ENCODE measurements around the gene HSPD1.
"Not testable (repeated sequence)": the region's sequence is repeated elsewhere in the genome, so short reads cannot be mapped to it uniquely, and the experiment has no call there.

Gene HSPD1

DNA sequence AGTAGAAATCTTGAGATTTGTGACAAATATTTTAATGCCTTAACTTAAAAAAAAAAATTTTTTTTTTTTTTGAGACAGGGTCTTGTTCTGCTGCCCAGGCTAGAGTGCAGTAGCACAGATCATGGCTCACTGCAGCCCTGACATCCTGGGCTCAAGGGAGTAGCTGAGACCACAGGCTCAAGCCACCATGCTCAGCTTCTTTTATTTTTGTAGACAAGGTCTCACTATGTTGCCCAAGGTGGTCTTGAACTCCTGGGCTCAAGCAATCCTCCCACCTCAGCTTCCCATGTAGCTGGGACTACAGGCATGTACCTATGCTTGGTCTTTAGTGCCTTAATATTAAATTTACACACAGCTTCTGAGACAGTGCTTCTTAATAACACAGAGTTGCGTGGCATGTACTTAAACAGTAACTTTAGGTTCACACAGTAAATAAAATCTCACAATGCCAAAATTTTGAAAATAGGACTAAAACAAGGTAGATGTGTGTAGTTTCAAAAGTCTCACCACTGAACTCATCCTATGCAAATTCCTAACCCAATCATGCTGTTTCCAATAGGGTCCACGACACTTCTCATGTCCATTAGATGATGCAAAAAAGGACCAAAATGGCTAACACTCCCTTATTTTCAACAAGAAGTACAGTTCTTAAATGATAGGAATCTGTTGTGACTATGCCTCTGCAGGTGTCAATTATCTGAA is 4.1 kb downstream of the HSPD1 start:
- no peak for DNase-seq

DNA sequence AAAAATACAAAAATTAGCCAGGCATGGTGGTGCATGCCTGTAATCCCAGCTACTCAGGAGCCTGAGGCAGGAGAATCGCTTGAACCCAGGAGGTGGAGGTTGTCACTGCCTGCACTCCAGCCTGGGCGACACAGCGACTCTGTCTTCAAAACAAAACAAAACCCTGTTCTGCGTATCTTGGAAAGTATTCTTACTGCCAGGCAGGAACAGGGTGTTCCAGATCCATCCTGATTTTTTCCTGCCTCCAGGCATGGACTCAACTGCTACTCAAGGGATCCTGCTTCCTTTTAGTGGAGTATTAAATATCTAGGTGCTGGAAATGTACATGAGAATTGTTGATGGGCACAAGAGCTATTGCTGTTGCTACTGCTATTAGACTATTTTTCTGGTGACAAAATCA is 12.3 kb downstream of the HSPD1 start:
- DNase-seq = no peak

DNA sequence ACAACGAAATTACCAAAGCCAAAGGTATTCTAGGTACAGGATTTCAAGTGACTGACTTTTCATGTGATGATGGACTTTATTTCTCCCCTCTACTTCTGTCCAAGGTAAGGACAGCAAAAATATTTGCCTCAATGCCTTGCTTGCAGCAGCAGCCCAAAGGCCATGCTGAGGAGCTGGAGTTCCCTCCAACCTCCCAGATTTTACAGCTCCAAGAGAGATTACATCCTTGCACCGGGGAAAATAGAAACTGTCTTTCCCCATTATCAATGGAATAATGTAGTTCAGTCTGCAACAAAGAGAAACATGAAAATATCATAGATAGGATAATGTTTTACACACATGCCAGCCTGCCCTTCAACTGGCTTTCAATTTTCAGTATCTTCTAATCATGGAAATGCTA is 13.5 kb downstream of the HSPD1 start:
- no peak for DNase-seq

DNA sequence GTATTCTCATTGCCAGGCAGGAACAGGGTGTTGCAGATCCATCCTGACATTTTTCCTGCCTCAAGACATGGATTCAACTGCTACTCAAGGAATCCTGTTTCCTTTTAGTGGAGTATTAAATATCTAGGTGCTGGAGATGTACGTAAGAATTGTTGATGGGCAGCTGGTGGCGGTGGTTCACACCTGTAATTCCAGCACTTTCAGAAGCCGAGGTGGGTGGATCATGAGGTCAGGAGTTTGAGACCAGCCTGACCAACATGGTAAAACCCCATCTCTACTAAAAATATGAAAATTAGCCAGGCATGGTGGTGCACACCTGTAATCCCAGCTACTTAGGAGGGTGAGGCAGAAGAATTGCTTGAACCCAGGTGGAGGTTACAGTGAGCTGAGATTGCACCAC is 15.4 kb downstream of the HSPD1 start:
- DNase-seq = not testable (repeated sequence)

DNA sequence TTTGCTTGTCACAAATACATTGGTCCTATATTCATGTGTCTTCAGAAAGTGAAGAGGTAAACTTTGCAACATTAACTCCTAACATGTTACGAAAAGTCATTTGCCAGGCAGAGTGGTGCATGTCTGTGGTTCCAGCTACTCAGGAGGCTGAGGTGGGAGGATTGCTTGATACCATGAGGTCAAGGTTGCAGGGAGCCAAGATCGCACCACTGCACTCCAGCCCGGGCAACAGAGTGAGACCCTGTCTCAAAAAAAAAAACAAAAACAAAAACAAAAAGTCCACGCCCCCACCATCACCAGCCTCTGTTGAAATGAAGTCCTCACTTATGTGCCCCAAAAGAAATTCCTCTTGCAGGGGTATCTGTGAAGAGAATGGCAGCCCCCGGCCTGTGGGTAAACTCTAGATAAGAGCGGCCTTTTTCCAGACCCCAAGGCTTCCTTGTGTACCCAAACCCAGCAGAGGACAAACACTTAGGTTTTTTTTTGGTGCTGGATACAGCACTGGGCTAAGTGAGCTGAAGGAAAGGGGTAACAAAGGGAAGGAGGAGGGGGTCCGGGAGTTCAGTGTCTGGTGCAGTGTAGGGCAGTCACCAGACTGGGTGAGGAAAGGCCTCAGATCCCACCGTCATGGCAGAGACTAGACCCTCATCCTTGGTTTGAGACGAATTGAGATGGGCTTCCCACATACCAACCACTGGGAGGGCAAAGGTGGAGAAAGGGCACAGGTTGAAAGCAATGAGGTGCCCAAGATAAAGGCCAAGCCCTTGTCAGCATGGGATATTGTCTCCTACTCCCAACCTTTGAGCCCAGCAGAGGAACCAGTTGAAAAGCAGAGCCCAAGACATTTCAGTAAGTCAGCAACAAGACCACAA is 19.2 kb downstream of the HSPD1 start:
- no peak for DNase-seq

DNA sequence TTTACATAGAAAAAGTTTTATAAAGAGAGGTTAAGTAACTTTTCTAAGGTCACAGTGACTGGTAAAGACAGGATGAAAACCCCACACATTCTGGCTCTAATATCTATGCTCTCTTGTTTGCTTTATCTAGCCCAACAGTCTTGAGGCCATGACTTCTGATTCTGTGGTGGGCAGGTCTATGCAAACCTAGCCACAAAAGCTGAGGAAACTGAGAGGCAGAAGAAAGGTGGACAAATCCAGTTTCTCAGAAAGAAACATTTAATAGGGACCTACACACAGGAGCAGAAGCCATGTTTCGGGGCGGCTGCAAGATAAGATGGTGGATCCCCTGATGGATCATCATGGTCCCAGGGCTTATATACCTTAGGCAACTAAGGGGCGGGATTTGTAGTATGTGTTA is 21.8 kb downstream of the HSPD1 start:
- peak; percentile 79 for DNase-seq

DNA sequence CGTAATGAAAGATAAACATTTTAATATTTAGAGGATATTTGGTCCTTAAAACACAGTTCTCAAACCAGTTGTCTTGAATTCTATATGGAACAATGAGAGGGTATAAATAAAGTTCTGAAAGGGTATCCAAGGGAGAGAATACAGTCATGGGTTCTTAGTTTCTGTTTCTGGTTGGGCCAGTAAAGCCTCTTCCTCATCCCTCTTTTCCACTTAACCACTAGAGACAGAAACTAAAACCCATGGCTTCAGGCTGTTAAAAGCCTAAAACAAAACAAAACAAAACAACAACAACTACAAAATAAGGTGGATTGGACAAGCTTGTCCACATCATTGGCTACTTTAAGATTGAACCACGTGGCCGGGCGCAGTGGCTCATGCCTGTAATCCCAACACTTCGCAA is 27.5 kb downstream of the HSPD1 start:
- no peak for DNase-seq

DNA sequence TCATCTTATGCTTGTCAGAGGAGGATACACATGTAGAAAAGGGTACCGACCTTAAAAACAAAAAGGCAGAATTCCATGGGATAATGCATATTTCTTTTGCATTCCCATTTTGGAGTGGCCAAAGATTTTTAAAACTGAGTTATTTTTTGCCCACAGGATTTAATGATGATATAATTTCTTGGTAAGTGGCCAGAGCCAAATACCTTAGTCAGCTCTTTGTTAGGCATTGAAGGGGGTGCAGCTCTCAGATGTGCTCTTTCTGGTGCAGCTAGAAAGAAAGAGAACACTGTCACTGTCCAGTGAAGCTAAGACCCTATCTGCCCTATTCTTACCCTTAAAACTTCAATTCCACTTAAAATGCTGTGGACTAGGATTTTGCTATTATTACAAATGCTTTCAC is 35.5 kb downstream of the HSPD1 start:
- DNase-seq = no peak

DNA sequence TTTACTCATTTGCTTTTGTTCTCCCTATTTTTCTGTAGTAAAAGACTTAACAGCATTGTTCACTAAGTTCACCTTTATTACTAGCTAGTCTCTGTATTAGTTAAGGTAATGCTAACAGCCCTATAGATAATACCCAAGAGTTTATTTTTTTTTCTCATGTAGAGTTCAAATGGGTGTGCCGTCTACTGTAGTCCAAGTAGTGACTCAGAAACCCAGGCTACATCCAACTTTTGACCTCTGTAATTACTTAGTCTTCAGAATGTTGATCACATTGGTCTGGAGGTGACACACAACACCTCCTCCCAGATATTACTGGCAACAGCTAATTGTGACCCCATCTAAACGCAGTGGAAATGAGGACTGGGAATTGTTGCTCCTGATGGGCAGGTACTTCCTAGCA is 38.6 kb downstream of the HSPD1 start:
- no peak for DNase-seq

DNA sequence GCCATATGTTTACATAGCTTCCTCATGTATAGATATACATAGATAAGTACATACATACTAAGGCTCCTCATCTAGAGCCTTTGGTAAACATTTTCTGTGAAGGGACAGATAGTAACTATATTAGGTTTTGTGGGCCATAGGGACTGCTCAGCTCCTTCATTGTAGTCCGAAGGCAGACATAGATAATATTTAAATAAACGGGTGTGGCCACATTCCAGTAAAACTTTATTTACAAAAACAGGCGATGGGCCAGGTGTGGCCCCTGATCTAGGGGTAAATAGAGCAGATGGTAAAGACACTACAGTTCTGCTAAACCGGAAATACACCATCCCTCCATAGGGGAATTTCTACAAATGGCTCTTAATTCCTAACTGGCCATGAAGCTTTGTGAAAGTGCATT is 39.0 kb downstream of the HSPD1 start:
- DNase-seq = no peak

DNA sequence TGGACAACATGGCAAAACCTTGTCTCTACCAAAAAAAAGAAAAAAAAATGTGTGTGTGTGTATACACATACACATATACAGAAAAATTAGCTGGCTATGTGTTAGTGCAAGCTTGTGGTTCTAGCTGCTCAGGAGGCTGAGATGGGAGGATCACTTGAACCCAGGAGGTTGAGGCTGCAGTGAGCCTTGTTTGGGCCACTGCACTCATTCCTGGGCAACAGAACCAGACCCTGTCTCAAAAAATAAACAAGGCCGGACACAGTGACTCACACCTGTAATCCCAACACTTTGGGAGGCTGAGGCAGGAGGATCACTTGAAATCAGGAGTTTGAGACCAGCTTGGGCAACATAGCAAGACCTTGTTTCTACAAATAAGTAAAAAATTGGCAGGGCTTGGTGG is 44.2 kb downstream of the HSPD1 start:
- DNase-seq = no peak

DNA sequence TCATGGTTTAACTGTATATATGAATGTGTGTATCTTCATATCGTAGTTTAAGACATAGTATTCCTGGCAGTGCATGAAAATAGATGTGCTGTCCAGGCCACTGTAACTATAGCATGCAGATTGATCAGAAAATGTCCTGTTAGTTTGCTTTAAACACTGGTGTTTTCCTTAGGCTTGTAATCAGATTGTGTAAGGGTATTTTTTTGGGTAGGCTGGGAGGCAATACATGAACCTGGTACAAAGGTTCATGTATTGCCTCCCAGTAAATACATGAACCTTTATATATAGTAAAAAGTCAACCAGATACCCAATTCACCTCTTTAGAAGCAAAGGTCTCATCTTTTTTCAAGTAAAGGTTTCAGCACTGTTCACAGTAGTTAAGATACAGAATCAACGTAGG is 44.7 kb downstream of the HSPD1 start:
- DNase-seq = no peak

DNA sequence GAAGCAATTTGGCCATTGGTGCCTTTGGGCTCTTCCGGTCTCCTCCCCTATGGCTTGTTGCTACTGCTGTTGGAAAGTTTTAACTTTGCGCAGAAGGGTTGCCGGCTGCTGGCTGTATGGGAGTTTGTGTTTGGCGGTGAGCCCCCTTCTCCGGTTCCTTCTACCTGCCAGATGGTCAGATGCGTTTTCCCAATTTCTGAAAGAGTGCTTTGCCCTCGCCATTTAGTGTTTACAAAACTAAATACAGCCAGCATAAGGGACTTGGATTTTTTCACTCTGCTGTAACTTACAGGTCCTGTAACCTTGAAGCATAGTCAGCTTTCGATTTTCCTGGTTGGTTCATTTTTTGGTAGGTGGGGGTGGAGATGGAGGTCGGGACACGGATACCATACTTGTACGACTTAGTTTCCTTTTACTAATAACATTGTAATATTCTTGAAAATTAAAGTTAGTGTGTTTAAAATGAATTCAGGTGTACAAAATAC is 45.7 kb downstream of the HSPD1 start:
- DNase-seq = no peak

DNA sequence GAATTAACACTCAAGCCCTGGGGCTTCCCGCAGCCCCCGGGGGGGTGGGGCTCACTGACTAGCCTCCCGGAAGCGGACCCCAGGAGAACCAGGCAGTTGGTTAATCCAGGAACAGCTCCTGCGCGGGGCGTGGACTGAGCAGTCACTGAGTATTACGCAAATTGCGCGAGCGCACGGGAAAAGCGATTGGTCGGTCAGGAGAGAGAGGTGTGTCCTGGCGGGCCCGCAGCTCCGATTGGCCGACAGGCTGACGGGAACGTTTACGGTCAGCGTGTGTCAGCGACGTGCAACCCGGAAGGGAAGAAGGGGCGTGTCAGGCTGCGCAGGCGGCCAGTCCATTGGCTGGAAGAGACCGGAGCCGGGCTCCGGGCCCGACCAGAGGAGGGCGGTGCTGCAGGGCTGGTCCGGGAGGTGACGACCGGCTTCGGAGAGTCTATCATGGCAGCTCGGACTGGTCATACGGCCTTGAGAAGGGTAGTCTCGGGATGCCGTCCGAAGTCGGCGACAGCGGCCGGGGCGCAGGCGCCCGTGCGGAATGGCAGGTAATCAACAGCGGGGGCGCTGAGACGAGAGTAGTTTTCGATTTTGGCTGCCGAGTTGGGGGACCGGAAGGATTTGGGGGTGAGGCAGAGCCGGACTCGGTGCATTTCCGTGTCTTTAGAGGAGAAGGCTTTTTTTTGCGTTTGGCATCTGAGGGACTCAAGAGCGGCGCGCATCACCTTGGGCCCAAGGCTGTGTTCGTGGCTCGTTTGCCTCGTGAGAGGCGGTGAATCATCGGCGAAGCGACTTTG is 46.3 kb downstream of the HSPD1 start, which contains the start of gene COQ10B:
COQ10B (plus strand) TSS at position 430 of the 791 bp plus-strand sequence; CDS start at position 439, 9 bp downstream.
- DNase-seq = peak; percentile 100

DNA sequence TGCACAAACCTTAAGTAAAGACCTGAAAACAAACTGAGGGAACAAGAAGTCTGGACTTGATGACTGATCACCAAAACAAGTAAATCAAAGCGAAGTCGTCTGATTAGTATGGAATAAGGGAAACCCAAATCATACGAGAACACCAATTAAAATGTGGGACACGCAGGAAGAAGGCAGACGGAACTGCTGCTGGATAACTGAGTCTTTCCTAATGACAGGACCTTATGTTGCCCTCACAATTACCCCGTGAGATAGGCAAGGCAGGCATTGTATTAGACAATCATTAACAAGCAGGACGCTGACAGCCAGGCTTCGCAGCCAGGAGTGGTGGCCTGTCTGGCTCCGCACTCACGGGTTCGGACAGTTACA is 46.9 kb downstream of the HSPD1 start:
- DNase-seq = no peak

DNA sequence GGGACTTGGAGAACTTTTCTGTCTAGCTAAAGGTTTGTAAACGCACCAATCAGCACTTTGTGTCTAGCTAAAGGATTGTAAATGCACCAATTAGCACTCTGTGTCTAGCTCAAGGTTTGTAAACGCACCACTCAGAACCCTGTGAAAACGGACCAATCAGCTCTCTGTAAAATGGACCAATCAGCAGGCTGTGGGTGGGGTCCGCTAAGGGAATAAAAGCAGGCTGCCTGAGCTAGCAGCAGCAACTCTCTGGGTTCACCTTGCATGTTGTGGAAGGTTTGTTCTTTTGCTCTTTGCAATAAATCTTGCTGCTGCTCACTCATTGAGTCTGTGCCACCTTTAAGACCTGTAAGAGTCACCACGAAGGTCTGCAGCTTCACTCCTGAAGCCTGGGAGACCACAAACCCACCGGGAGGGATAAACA is 48.7 kb downstream of the HSPD1 start:
- DNase-seq = peak; percentile 33

DNA sequence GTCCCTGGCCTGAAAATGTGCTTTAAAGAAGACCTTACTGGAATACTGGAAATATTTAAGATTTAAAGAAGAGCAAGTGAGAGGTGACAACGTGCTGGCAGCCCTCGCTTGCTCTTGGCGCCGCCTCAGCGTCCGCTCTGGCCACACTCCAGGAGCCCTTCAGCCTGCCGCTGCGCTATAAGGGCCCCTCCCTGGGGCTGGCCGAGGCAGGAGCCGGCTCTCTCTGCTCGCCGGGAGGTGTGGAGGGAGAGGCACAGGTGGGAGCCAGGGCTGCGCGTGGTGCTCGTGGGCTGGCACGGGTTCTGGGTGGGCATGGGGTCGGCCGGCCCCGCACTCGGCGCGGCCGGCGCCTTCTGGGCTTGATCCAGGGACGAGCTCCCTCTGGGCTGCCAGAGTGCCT is 49.2 kb downstream of the HSPD1 start:
- DNase-seq = no peak

DNA sequence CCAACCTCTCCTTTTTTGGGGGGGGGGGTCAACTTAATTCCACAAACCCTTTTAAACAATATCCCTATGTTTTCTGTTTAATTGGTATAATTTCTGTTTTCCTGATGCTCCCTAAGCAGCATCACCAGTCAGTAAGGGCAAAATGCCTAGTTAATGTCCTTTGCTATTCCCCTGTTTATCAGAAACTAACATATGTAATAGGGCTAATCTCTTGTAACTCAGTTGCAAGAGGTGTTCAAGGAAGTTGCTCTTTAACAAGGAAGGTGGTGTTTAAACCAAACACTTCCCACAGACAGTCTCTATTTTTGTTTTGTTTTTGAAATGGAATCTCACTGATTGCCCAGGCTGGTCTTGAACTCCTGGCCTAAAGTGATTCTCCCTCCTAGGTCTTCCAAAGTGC is 52.8 kb downstream of the HSPD1 start:
- no peak for DNase-seq

DNA sequence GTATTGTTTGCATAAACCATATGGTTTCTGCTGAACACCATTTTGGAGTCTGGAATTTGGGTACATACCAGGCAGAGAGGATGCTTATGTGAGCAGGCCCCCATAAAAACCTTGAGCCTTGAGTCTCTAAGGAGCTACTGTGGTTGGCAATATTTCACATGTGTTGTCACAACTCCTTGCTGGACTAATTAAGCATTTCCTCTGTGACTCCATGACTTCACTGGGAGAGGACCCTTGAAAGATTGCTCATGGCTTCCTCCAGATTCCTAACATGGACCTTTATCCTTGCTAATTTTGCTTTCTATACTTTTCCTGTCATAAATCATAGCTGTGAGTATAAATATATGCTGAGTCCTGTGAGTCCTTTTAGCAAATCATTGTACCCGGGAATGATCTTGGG is 53.9 kb downstream of the HSPD1 start:
- no peak for DNase-seq

DNA sequence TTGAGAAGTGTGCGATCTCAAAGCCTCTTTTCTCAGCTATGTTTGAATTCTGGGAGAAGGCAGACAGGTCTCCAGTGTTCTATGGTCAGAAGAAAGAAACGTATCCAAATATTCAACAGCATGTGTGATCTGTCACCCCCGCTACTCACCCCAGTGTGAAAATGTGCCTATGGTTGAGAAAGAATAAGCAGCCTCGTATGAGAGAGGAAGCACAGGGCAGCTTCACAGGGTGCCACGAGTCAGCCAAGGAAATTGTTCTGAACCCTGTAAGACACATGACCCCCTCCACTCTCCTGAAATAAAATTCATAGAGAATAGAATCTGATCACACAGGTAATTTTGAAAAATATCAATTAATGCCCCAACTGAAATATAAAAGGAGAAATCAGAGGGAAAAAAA is 56.8 kb downstream of the HSPD1 start:
- DNase-seq = peak; percentile 46

DNA sequence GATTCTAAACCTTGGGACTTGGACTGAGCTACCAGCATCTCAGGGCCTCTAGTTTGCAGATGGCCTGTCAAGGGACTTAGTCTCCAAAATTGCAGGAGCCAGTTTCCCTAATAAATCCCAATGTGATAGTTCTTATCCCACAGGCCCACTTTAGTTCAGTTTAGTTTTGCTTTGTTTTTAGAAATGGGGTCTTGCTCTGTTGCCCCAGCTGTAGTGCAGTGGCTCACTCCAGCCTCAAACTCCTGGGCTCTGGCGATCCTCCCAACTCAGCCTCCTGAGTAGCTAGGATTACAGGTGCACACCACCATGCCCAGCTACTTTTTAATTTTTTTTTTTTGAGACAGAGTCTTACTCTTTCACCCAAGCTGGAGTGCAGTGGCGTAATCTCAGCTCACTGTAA is 62.3 kb downstream of the HSPD1 start:
- DNase-seq = no peak
